DMS153 treated with DMSO at 0.1 percent for 48 hours (cell line): ENCODE data around the gene SLC23A1.
"Not testable (repeated sequence)": the region's sequence is repeated elsewhere in the genome, so short reads cannot be mapped to it uniquely, and the experiment has no call there.

Experiments used
- DNase-seq: peaks from one replicate; lab custom pipeline; 2025; ENCODE audit not compliant: unreplicated experiment; lab: John Stamatoyannopoulos, UW

Gene SLC23A1

GRCh38 chr5:139383275-139383992 is at the start of gene SLC23A1:
Gene SLC23A1 (minus strand): TSS chr5:139383297. CDS start chr5:139383253, 44 bp downstream.
- DNase-seq = no peak

GRCh38 chr5:139431706-139432105 is 48.6 kb upstream of the SLC23A1 start:
- DNase-seq = no peak

- DNase-seq = no peak
Measured at GRCh38 chr5:139430015-139430414, 46.9 kb upstream of the SLC23A1 start.

GRCh38 chr5:139426203-139426885 is 43.2 kb upstream of the SLC23A1 start:
- no peak for DNase-seq

- DNase-seq = no peak
Measured at GRCh38 chr5:139425497-139425896, 42.4 kb upstream of the SLC23A1 start.

GRCh38 chr5:139422307-139422893 is 39.3 kb upstream of the SLC23A1 start:
- peak; percentile 15 for DNase-seq

- DNase-seq = no peak
Measured at GRCh38 chr5:139419226-139420192, 36.4 kb upstream of the SLC23A1 start.

GRCh38 chr5:139418793-139419192 is 35.7 kb upstream of the SLC23A1 start:
- no peak for DNase-seq

- DNase-seq = no peak
Measured at GRCh38 chr5:139417214-139417613, 34.1 kb upstream of the SLC23A1 start.

GRCh38 chr5:139416651-139417050 is 33.6 kb upstream of the SLC23A1 start:
- no peak for DNase-seq

- no peak for DNase-seq
Measured at GRCh38 chr5:139415869-139416268, 32.8 kb upstream of the SLC23A1 start.

- no peak for DNase-seq
Measured at GRCh38 chr5:139415221-139415861, 32.2 kb upstream of the SLC23A1 start.

GRCh38 chr5:139414581-139415130 is 31.6 kb upstream of the SLC23A1 start:
- DNase-seq = no peak

GRCh38 chr5:139413963-139414362 is 30.9 kb upstream of the SLC23A1 start:
- no peak for DNase-seq

- no peak for DNase-seq
Measured at GRCh38 chr5:139413153-139413552, 30.1 kb upstream of the SLC23A1 start.

- DNase-seq = no peak
Measured at GRCh38 chr5:139410993-139411828, 28.1 kb upstream of the SLC23A1 start.

GRCh38 chr5:139410121-139410992 is 27.3 kb upstream of the SLC23A1 start:
- no peak for DNase-seq

- not testable (repeated sequence) for DNase-seq
Measured at GRCh38 chr5:139409116-139409515, 26.0 kb upstream of the SLC23A1 start.
